IPS-20b (cell line): ENCODE measurements around the gene SRRT.
"Not testable (repeated sequence)": the region's sequence is repeated elsewhere in the genome, so short reads cannot be mapped to it uniquely, and the experiment has no call there.

Experiments
- H3K27ac ChIP-seq: one replicate; pipeline ENCODE4 v1.5.1; 2013; ENCODE audit warnings: low read length
- H3K27me3 ChIP-seq: 2 replicates; pipeline ENCODE4 v1.6.1; 2013; ENCODE audit warnings: mild to moderate bottlenecking, low read length, inconsistent platforms; ENCODE audit not compliant: insufficient read depth
- H3K36me3 ChIP-seq: 2 replicates; pipeline ENCODE4 v1.6.1; 2013; ENCODE audit warnings: low read depth, mild to moderate bottlenecking, inconsistent platforms, low read length, moderate library complexity; ENCODE audit not compliant: insufficient read depth
- H3K4me1 ChIP-seq: 2 replicates; pipeline ENCODE4 v1.6.1; 2013; ENCODE audit warnings: mild to moderate bottlenecking, control low read depth, inconsistent platforms, low read length, moderate library complexity; ENCODE audit not compliant: insufficient read depth
- H3K4me3 ChIP-seq: 2 replicates; pipeline ENCODE4 v1.5.1; 2013; ENCODE audit warnings: mild to moderate bottlenecking, low read length, inconsistent platforms
- H3K9ac ChIP-seq: 2 replicates; pipeline ENCODE4 v1.6.1; 2013; ENCODE audit warnings: low read depth, mild to moderate bottlenecking, inconsistent platforms, low read length, moderate library complexity
- H3K9me3 ChIP-seq: 2 replicates; pipeline ENCODE4 v1.6.1; 2013; ENCODE audit warnings: mild to moderate bottlenecking, low read depth, low read length, inconsistent platforms; ENCODE audit not compliant: insufficient read depth

Gene SRRT

DNA sequence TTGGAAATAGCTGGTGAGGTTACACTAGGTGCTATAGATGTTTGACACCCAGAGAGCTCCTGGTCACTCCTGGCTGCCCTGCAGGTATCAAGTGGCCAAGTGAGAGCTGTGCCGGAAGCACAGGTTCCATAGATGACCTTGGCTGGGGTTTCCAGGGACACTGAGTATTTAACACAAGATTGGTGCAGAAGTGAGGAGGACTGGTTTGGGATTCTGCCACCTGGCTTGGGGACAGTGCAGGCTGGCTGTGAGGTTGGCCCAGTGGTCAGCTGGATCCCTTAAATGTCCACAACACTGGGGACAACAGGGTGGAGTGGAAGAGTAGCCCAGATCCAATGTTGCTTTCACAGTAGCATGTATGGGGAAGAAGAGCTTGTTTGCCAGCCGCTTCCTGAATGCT is 26.1 kb downstream of the SRRT start:
- no peak overlapping the region for H3K4me3 ChIP-seq
- no peaks in the 10 kb centered on the region for H3K36me3 ChIP-seq
- peaks cover 20% of the 10 kb centered on the region for H3K27me3 ChIP-seq
- no peak overlapping the region for H3K27ac ChIP-seq
- no peaks in the 10 kb centered on the region for H3K9me3 ChIP-seq
- no peak overlapping the region for H3K9ac ChIP-seq
- H3K4me1 ChIP-seq, result no peaks in the 10 kb centered on the region

DNA sequence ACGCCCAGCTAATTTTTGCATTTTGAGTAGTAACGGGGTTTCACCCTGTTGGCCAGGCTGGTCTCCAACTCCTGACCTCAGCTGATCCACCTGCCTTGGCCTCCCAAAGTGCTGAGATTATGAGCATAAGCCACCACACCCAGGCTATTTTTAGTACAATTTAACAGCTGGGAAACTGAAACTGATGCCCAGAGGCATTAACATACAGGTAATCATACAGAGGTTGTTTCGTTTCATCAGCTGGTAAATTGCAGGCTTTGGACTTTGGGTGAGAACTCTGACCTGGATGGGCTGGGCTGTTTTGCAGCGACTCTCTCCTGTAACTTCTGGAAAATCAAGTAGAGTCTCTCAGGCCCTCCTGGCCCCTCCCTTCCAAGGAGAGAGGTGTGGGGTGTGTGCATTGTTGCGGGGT is 27.0 kb downstream of the SRRT start:
- no peaks in the 10 kb centered on the region for H3K4me1 ChIP-seq
- no peaks in the 10 kb centered on the region for H3K9me3 ChIP-seq
- no peaks in the 10 kb centered on the region for H3K36me3 ChIP-seq
- peaks cover 12% of the 10 kb centered on the region for H3K27me3 ChIP-seq
- no peak overlapping the region for H3K27ac ChIP-seq
- H3K9ac ChIP-seq, result no peak overlapping the region
- H3K4me3 ChIP-seq, result no peak overlapping the region

DNA sequence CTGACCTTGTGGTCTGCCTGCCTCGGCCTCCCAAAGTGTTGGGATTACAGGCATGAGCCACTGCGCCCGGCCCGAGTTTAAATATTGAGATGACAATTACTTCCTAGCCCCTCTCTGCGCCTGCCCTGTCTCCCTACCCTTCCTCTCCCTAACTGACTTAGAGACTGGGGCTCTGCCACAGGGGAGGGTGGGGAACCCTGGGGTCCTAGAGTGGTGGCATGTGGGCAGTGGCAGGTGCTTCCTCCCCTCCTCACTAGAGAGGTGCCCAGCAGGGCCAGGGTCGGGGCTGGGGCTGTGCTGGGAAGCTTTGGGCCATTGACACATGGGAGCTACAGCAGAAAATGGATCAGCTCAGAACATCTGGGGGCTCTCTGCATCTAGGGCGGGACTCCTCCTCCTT is 27.7 kb downstream of the SRRT start:
- Histone ChIP-seq H3K4me1 (no peaks in the 10 kb centered on the region), H3K9me3 (no peaks in the 10 kb centered on the region), H3K36me3 (no peaks in the 10 kb centered on the region)

DNA sequence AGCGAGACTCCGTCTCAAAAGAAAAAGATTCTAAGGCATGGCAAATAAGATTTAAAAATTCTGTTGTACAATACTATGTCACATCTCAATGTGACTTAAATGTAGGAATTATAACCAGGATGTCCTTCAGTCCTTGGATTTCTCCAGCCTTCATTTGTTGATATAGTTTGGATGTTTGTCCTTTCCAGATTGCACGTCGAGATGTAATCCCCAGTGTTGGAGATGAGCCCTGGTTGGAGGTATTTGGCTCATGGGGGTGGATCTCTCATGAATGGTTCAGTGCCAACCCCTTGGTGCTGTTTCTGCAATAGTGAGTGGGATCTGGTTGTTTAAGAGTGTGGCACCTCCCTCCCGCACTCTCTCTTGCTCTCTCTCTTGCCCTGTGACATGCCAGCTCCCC is 33.6 kb downstream of the SRRT start:
- Histone ChIP-seq H3K27me3 (no peaks in the 10 kb centered on the region), H3K27ac (no peak overlapping the region), H3K9ac (no peak overlapping the region), H3K9me3 (no peaks in the 10 kb centered on the region), H3K4me1 (no peaks in the 10 kb centered on the region), H3K36me3 (no peaks in the 10 kb centered on the region), H3K4me3 (no peak overlapping the region)

More for the DNA sequence above, 27.7 kb downstream of the SRRT start:
- Histone ChIP-seq H3K27me3 (peaks cover 5% of the 10 kb centered on the region), H3K9ac (no peak overlapping the region), H3K27ac (no peak overlapping the region), H3K4me3 (no peak overlapping the region)

DNA sequence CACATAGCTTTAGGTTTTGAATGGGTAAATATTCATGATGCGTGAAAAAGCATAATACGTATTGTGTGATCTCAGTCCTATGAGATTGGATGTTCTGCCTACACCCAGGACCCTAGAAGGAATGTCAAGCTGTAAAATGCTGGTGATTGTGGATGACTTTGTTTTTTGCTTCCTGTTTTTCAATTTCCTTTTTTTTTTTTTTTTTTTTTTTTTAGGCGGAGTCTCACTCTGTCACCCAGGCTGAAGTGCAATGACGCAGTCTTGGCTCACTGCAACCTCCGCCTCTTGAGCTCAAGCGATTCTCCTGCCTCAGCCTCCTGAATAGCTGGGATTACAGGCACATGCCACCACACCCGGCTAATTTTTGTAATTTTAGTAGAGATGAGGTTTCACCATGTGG is 35.5 kb downstream of the SRRT start:
- not testable (repeated sequence) for H3K9ac ChIP-seq, H3K4me3 ChIP-seq, H3K9me3 ChIP-seq, H3K27me3 ChIP-seq, H3K27ac ChIP-seq, H3K4me1 ChIP-seq, H3K36me3 ChIP-seq

DNA sequence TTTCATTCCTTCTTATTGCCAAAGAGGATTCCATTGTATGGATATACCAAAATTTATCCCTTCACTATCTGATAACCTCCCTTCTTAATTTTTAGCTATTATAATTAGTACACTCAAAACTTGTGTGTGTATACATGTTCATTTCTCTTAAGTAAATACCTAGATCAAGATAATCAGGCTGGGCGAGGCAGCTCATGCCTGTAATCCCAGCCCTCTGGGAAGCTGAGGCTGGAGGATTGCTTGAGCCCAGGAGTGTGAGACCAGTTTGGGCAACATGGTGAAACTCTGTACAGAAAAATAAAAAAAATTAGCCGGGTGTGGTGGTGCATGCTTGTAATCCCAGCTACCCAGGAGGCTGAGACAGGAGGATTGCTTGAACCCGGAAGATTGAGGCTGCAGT is 36.6 kb downstream of the SRRT start:
- Histone ChIP-seq H3K27ac (no peak overlapping the region), H3K9ac (no peak overlapping the region), H3K4me3 (no peak overlapping the region), H3K4me1 (no peaks in the 10 kb centered on the region; the same call in 1 of the 2 replicates), H3K9me3 (no peaks in the 10 kb centered on the region), H3K27me3 (no peaks in the 10 kb centered on the region), H3K36me3 (no peaks in the 10 kb centered on the region)

DNA sequence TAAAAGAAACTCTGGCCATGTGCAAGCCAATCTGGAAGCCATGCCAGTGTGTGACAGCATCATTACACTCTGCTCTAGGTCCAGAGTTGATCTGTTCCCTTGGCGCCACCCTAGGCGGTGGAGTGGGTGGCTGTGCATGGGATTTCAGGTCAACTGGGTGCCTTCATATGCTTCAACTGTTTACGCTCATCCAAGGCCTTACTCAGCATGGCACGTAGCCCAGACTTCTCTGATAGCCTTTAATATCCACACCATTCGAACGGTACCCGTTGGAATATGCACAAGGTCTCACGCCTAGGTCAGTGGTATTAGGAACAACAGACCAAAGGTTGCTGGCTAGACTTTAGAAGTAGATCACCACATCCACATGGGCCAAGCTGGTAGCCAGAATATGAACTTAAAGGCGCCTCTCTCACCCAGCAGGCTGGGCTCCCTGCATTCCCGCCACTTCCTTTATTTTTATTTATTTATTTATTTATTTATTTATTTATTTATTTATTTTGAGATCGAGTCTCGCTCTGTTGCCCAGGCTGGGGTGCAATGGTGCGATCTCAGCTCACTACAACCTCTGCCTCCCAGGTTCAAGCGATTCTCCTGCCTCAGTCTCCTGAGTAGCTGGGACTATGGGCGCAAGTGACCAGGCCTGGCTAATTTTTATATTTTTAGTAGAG is 39.4 kb downstream of the SRRT start:
- no peaks in the 10 kb centered on the region for H3K36me3 ChIP-seq
- H3K4me3 ChIP-seq, result no peak overlapping the region
- no peak overlapping the region for H3K27ac ChIP-seq
- no peaks in the 10 kb centered on the region; the same call in 1 of the 2 replicates for H3K4me1 ChIP-seq
- no peaks in the 10 kb centered on the region for H3K27me3 ChIP-seq
- H3K9me3 ChIP-seq, result no peaks in the 10 kb centered on the region
- no peak overlapping the region for H3K9ac ChIP-seq

DNA sequence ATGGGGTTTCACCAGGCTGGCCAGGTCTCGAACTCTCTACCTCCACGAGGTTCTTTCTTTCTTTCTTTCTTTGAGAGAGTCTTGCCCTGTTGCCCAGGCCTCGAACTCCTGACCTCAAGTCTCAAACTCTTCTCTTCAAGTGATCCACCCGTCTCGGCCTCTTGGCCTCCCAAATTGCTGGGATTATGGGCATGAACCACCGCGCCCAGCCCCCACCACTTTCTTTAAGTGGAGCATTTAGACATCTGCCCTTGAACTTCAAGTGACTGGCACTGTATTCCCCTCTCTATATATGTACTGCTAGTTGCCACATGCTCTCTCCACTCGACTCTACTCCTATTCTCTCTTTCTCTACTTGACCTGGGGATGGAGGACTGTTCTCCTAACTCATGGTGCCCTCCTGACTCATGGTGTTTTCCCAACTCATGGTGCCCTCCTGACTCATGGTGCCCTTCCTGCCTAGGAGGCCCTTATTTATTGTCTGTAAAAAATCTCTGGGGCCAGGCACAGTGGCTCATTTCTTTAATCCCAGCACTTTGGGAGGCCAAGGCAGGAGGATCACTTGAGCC is 40.1 kb downstream of the SRRT start:
- H3K4me1 ChIP-seq, result no peaks in the 10 kb centered on the region; the same call in 1 of the 2 replicates
- H3K27me3 ChIP-seq, result no peaks in the 10 kb centered on the region
- no peak overlapping the region for H3K9ac ChIP-seq
- H3K4me3 ChIP-seq, result no peak overlapping the region
- H3K36me3 ChIP-seq, result no peaks in the 10 kb centered on the region
- no peaks in the 10 kb centered on the region for H3K9me3 ChIP-seq
- H3K27ac ChIP-seq, result no peak overlapping the region

DNA sequence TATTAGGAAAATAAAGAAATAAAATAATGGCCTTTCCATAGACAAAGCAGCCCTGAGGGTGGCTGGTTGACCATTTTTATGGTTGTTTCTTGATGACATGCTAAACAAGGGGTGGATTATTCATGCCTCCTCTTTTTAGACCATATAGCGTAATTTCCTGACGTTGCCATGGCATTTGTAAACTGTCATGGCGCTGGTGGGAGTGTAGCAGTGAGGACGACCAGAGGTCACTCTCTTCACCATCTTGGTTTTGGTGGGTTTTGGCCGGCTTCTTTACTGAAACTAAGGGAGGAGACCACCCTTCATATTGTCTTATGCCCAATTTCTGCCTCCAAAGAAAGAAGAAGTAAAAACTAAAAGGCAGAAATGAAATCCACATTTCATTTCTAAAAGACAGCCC is 44.4 kb downstream of the SRRT start:
- not testable (repeated sequence) for H3K4me3 ChIP-seq, H3K27ac ChIP-seq, H3K9me3 ChIP-seq, H3K9ac ChIP-seq, H3K4me1 ChIP-seq, H3K36me3 ChIP-seq, H3K27me3 ChIP-seq

DNA sequence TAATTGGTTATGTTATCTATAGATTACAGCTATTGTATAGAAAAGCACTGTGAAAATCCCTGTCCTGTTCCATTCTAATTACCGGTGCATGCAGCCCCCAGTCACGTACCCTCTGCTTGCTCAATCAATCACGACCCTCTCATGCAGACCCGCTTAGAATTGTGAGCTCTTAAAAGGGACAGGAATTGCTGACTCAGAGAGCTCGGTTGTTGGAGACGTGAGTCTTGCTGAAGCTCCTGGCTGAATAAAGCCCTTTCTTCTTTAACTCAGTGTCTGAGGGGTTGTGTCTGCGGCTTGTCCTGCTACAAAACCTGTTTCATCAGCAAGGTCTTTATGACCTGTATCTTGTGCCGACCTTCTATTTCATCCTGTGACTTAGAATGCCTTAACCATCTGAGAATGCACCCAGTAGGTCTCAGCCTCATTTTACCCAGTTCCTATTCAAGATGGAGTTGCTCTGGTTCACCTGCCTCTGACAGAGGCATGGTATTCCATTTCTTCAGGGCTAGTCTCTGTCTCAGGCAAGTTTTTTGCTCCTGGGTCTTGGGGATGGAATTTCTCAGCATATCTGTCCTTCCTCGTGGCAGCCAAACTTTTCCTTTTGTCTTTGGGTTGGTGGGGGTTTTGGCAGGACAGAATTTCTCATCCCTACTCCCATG is 45.0 kb downstream of the SRRT start:
- not testable (repeated sequence) for H3K27me3 ChIP-seq, H3K4me1 ChIP-seq, H3K9me3 ChIP-seq, H3K36me3 ChIP-seq, H3K4me3 ChIP-seq, H3K9ac ChIP-seq, H3K27ac ChIP-seq

DNA sequence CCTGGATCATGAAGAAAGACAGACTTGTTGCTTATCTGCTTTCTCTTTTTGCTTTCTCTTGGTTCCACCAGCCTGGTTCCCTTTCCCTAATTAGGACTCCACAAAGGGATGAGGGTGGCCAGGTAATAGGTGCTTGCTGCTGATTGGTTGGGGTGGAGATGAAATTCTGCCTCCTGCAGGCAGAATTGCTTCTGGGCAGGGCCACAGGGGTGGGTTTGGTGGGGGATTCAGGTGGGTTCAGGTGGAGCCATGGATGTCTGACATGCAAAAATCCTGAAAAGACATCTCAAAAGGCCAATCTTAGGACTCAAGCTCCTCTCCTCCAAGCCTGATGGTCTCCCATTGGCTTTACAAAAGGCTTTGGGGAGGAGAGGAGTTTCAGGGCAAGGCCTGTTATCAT is 46.1 kb downstream of the SRRT start:
- Histone ChIP-seq H3K27ac (no peak overlapping the region), H3K9me3 (no peaks in the 10 kb centered on the region; the same call in 1 of the 2 replicates), H3K4me3 (no peak overlapping the region), H3K9ac (no peak overlapping the region), H3K27me3 (no peaks in the 10 kb centered on the region), H3K36me3 (no peaks in the 10 kb centered on the region), H3K4me1 (no peaks in the 10 kb centered on the region; the same call in 1 of the 2 replicates)

DNA sequence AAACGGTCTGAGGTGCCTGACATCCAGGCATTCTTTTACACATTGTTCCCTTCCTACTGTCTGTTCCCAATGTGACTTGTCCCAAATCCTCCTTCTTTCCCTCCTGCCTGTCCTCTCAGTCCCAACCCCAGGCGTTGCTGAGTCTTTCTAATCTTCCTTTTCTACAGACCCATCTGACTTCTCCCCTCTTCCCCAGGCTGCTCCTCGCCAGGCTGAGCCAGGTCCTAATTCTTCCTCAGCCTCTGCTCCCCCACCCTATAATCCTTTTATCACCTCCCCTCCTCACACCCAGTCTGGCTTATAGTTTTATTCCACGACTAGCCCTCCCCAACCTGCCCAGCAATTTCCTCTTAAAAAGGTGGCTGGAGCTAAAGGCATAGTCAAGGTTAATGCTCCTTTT is 48.7 kb downstream of the SRRT start:
- not testable (repeated sequence) for H3K4me3 ChIP-seq, H3K4me1 ChIP-seq, H3K27me3 ChIP-seq, H3K9me3 ChIP-seq, H3K36me3 ChIP-seq, H3K9ac ChIP-seq, H3K27ac ChIP-seq
